ENCODE measurements around the gene YJEFN3.

- TF ChIP-seq CTCF (IDR thresholded peaks at IDR 0.05; ENCODE audit: low read depth, low read length) (no peak), POLR2A (IDR thresholded peaks at IDR 0.05; ENCODE audit: extremely low read depth, insufficient read length) (no peak)
Observed at GRCh38 chr19:19501798-19502197, 26.9 kb upstream of the YJEFN3 start.

All from NB4 (cell line).